Measurements from ENCODE around the gene GOLT1A.

Gene GOLT1A

GRCh38 chr1:204255966-204256365 is 42.2 kb upstream of the GOLT1A start:
- no peak overlapping the region for H3K27ac ChIP-seq (ENCODE audit: insufficient read depth in 1 of 2, low read depth in 1 of 2, low read length in 2 of 2, poor library complexity in 1 of 2, severe bottlenecking in 2 of 2)
- no peak overlapping the region for H3K4me3 ChIP-seq (ENCODE audit: control insufficient read depth in 1 of 7, extremely low read depth in 1 of 7, insufficient read depth in 4 of 7, low read depth in 2 of 7, low read length in 6 of 7)
- POLR2A ChIA-PET = no interaction called here
- no peak for DNase-seq
- H3K4me1 ChIP-seq (ENCODE audit: control extremely low read depth in 1 of 4, control insufficient read depth in 4 of 4, insufficient read depth in 4 of 4, low read length in 3 of 4) = peaks cover 0 to 9% (median 1%) of the 10 kb centered on the region in 4 experiments
- 100% methylated on average over 4 of the region's 5 CpGs for WGBS (ENCODE audit: insufficient coverage)
- CTCF ChIA-PET = interaction anchor here (1.3 to 15.5 kb wide), 8 partner anchors 9 to 105 kb away, joined by 3 to 314 read pairs (median 12); partner anchors contain the start of genes GOLT1A and PLEKHA6
- H3K36me3 ChIP-seq (ENCODE audit: control insufficient read depth in 4 of 4, insufficient read depth in 4 of 4, low read length in 3 of 4) = peaks cover 0 to 4% (median 0%) of the 10 kb centered on the region in 4 experiments
- H3K27me3 ChIP-seq (replicated peaks in 2 of 5; ENCODE audit: control insufficient read depth in 4 of 5, insufficient read depth in 5 of 5, low read length in 4 of 5) = no peaks in the 10 kb centered on the region
- H3K9me3 ChIP-seq (ENCODE audit: control extremely low read depth in 1 of 5, control insufficient read depth in 4 of 5, insufficient read depth in 2 of 5, low read depth in 1 of 5, low read length in 4 of 5) = no peaks in the 10 kb centered on the region

DNA sequence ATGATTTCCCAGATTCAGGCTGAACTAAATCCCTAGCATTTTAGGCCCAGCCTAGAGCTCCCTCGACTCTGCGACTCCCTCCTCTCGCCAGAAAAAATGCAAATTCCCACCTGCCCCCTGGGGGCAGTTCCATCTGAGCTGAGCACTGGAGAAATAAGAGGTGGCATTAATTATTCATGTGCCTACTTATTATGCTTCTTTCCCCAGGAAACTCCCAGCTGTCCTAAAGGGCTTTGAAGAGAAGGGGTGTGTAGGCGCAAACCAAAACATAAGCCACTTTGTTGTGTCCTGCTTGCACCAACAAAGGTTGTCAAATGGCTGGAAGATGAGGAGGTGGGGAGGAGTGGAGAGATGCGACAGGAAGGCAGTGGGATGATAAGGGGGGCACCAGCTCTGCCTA is 41.4 kb upstream of the GOLT1A start:
- WGBS (ENCODE audit: insufficient coverage) = 100% methylated on average over 3 of the region's 5 CpGs
- no peak for DNase-seq
- H3K4me3 ChIP-seq (ENCODE audit: control insufficient read depth in 1 of 7, extremely low read depth in 1 of 7, insufficient read depth in 4 of 7, low read depth in 2 of 7, low read length in 6 of 7) = no peak overlapping the region
- H3K36me3 ChIP-seq (ENCODE audit: control insufficient read depth in 4 of 4, insufficient read depth in 4 of 4, low read length in 3 of 4) = peaks cover 0 to 3% (median 0%) of the 10 kb centered on the region in 4 experiments
- ChIA-PET POLR2A (no interaction called here), CTCF (interaction anchor here (0.8 to 15.5 kb wide), 12 partner anchors 10 to 116 kb away, joined by 3 to 314 read pairs (median 3); partner anchors contain the start of genes GOLT1A and PLEKHA6)
- H3K9me3 ChIP-seq (ENCODE audit: control extremely low read depth in 1 of 5, control insufficient read depth in 4 of 5, insufficient read depth in 2 of 5, low read depth in 1 of 5, low read length in 4 of 5) = no peaks in the 10 kb centered on the region
- no peaks in the 10 kb centered on the region for H3K27me3 ChIP-seq (replicated peaks in 2 of 5; ENCODE audit: control insufficient read depth in 4 of 5, insufficient read depth in 5 of 5, low read length in 4 of 5)
- peaks cover 0 to 9% (median 1%) of the 10 kb centered on the region in 4 experiments for H3K4me1 ChIP-seq (ENCODE audit: control extremely low read depth in 1 of 4, control insufficient read depth in 4 of 4, insufficient read depth in 4 of 4, low read length in 3 of 4)
- no peak overlapping the region for H3K27ac ChIP-seq (ENCODE audit: insufficient read depth in 1 of 2, low read depth in 1 of 2, low read length in 2 of 2, poor library complexity in 1 of 2, severe bottlenecking in 2 of 2)

DNA sequence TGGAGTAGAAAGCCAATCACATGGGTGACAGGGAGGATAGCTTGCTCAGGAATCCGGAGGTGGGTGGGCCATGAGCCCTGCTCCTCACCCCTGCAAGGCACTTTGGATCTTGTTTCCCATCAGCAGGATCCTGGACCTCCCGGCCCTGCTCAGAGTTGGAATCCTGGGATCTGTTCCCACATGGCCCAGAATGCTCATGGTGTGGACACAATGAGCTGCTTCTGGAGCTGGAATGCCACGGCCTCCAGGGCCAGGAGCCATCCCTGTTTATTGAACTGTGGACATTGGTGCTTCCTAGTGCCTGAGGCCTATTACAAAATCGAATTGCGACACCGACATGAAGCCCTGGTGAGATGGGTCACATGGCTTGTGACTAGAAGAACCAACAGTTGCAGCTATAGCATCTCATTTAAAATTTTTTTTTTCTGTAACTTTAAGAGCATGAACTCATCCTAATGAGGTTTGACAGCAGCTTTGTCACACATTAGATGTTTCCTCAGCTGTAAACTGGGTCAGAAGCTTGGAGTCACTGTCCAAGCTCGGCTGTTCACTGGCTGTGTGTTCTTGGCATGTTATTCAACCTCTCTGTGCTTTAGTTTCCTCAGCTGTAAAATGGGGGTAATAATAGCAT is 40.4 kb upstream of the GOLT1A start:
- 100% methylated on average over 5 of the region's 7 CpGs for WGBS (ENCODE audit: insufficient coverage)
- peaks cover 0 to 9% (median 1%) of the 10 kb centered on the region in 4 experiments for H3K4me1 ChIP-seq (ENCODE audit: control extremely low read depth in 1 of 4, control insufficient read depth in 4 of 4, insufficient read depth in 4 of 4, low read length in 3 of 4)
- H3K27me3 ChIP-seq (replicated peaks in 2 of 5; ENCODE audit: control insufficient read depth in 4 of 5, insufficient read depth in 5 of 5, low read length in 4 of 5) = no peaks in the 10 kb centered on the region
- DNase-seq = peak in 1 of 3 donors; percentile 13
- peaks cover 0 to 3% (median 0%) of the 10 kb centered on the region in 4 experiments for H3K36me3 ChIP-seq (ENCODE audit: control insufficient read depth in 4 of 4, insufficient read depth in 4 of 4, low read length in 3 of 4)
- H3K4me3 ChIP-seq (ENCODE audit: control insufficient read depth in 1 of 7, extremely low read depth in 1 of 7, insufficient read depth in 4 of 7, low read depth in 2 of 7, low read length in 6 of 7) = no peak overlapping the region
- H3K9me3 ChIP-seq (ENCODE audit: control extremely low read depth in 1 of 5, control insufficient read depth in 4 of 5, insufficient read depth in 2 of 5, low read depth in 1 of 5, low read length in 4 of 5) = no peaks in the 10 kb centered on the region
- H3K27ac ChIP-seq (ENCODE audit: insufficient read depth in 1 of 2, low read depth in 1 of 2, low read length in 2 of 2, poor library complexity in 1 of 2, severe bottlenecking in 2 of 2) = no peak overlapping the region
- CTCF ChIA-PET = interaction anchor here (0.8 to 15.5 kb wide), 18 partner anchors 9 to 144 kb away, joined by 3 to 314 read pairs (median 3); partner anchors contain the start of genes GOLT1A and PLEKHA6
- POLR2A ChIA-PET = no interaction called here

GRCh38 chr1:204251926-204252689 is 38.3 kb upstream of the GOLT1A start:
- POLR2A ChIA-PET = no interaction called here
- H3K27ac ChIP-seq (ENCODE audit: insufficient read depth in 1 of 2, low read depth in 1 of 2, low read length in 2 of 2, poor library complexity in 1 of 2, severe bottlenecking in 2 of 2) = no peak overlapping the region
- CTCF ChIA-PET = interaction anchor here (1.7 kb wide), 1 partner anchor 49 kb away, joined by 5 read pairs; no protein-coding TSS in a partner anchor
- WGBS (ENCODE audit: insufficient coverage) = 92% methylated on average over 5 of the region's 6 CpGs
- no peaks in the 10 kb centered on the region for H3K9me3 ChIP-seq (ENCODE audit: control extremely low read depth in 1 of 5, control insufficient read depth in 4 of 5, insufficient read depth in 2 of 5, low read depth in 1 of 5, low read length in 4 of 5)
- peaks cover 0 to 9% (median 0%) of the 10 kb centered on the region in 4 experiments for H3K4me1 ChIP-seq (ENCODE audit: control extremely low read depth in 1 of 4, control insufficient read depth in 4 of 4, insufficient read depth in 4 of 4, low read length in 3 of 4)
- H3K36me3 ChIP-seq (ENCODE audit: control insufficient read depth in 4 of 4, insufficient read depth in 4 of 4, low read length in 3 of 4) = peaks cover 0 to 3% (median 0%) of the 10 kb centered on the region in 4 experiments
- no peak overlapping the region for H3K4me3 ChIP-seq (ENCODE audit: control insufficient read depth in 1 of 7, extremely low read depth in 1 of 7, insufficient read depth in 4 of 7, low read depth in 2 of 7, low read length in 6 of 7)
- DNase-seq = no peak
- no peaks in the 10 kb centered on the region for H3K27me3 ChIP-seq (replicated peaks in 2 of 5; ENCODE audit: control insufficient read depth in 4 of 5, insufficient read depth in 5 of 5, low read length in 4 of 5)

GRCh38 chr1:204251286-204251685 is 37.5 kb upstream of the GOLT1A start:
- H3K27ac ChIP-seq (ENCODE audit: insufficient read depth in 1 of 2, low read depth in 1 of 2, low read length in 2 of 2, poor library complexity in 1 of 2, severe bottlenecking in 2 of 2) = no peak overlapping the region

DNA sequence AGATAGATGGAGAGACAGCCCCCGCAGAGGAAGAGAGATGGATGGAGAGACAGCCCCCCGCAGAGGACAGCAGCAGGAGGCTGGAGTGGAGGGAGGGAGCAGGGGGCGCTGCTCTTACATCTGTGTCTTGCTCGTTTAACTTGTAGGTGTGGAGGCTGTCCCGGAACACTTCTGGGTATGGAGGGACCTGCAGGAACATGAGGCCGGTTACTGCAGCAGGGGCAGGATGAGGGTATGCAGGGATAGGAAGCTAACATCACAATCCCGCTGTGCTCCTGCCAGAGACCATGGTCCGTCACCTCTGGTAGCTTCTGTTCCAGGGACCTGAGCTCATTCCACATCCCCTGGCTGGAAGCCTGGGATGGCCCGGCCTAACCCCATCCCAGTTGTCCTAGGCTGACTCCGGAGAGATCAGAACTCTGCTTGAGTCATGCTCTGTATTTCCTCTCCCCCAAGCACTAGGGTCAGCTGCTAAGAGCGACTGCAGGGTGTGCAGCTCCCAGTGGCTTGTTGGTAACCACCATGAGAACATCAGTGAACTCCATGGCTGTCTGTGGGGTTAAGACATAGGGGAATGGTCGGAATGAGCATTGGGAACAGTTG is 36.7 kb upstream of the GOLT1A start:
- CTCF ChIA-PET = interaction anchor here (1.0 to 1.1 kb wide), 2 partner anchors 9 to 114 kb away, joined by 3 to 4 read pairs; no protein-coding TSS in a partner anchor
- no peak for DNase-seq
- H3K4me3 ChIP-seq (ENCODE audit: control insufficient read depth in 1 of 7, extremely low read depth in 1 of 7, insufficient read depth in 4 of 7, low read depth in 2 of 7, low read length in 6 of 7) = no peak overlapping the region
- no peaks in the 10 kb centered on the region for H3K36me3 ChIP-seq (ENCODE audit: control insufficient read depth in 4 of 4, insufficient read depth in 4 of 4, low read length in 3 of 4)
- H3K9me3 ChIP-seq (ENCODE audit: control extremely low read depth in 1 of 5, control insufficient read depth in 4 of 5, insufficient read depth in 2 of 5, low read depth in 1 of 5, low read length in 4 of 5) = no peaks in the 10 kb centered on the region
- POLR2A ChIA-PET = interaction anchor here (0.8 kb wide), 1 partner anchor 8 kb away, joined by 3 read pairs; no protein-coding TSS in a partner anchor
- H3K27ac ChIP-seq (ENCODE audit: insufficient read depth in 1 of 2, low read depth in 1 of 2, low read length in 2 of 2, poor library complexity in 1 of 2, severe bottlenecking in 2 of 2) = no peak overlapping the region
- H3K27me3 ChIP-seq (replicated peaks in 2 of 5; ENCODE audit: control insufficient read depth in 4 of 5, insufficient read depth in 5 of 5, low read length in 4 of 5) = no peaks in the 10 kb centered on the region
- H3K4me1 ChIP-seq (ENCODE audit: control extremely low read depth in 1 of 4, control insufficient read depth in 4 of 4, insufficient read depth in 4 of 4, low read length in 3 of 4) = peaks cover 0 to 4% (median 0%) of the 10 kb centered on the region in 4 experiments
- WGBS (ENCODE audit: insufficient coverage) = 93% methylated on average over 10 of the region's 12 CpGs

More at GRCh38 chr1:204251286-204251685, 37.5 kb upstream of the GOLT1A start:
- H3K27me3 ChIP-seq (replicated peaks in 2 of 5; ENCODE audit: control insufficient read depth in 4 of 5, insufficient read depth in 5 of 5, low read length in 4 of 5) = no peaks in the 10 kb centered on the region
- H3K9me3 ChIP-seq (ENCODE audit: control extremely low read depth in 1 of 5, control insufficient read depth in 4 of 5, insufficient read depth in 2 of 5, low read depth in 1 of 5, low read length in 4 of 5) = no peaks in the 10 kb centered on the region
- H3K4me1 ChIP-seq (ENCODE audit: control extremely low read depth in 1 of 4, control insufficient read depth in 4 of 4, insufficient read depth in 4 of 4, low read length in 3 of 4) = peaks cover 0 to 9% (median 0%) of the 10 kb centered on the region in 4 experiments
- DNase-seq = no peak
- ChIA-PET CTCF (interaction anchor here (1.0 kb wide), 1 partner anchor 10 kb away, joined by 4 read pairs; no protein-coding TSS in a partner anchor), POLR2A (interaction anchor here (0.8 kb wide), 1 partner anchor 9 kb away, joined by 3 read pairs; no protein-coding TSS in a partner anchor)
- 97% methylated on average over 5 of the region's 7 CpGs for WGBS (ENCODE audit: insufficient coverage)
- H3K36me3 ChIP-seq (ENCODE audit: control insufficient read depth in 4 of 4, insufficient read depth in 4 of 4, low read length in 3 of 4) = no peaks in the 10 kb centered on the region
- H3K4me3 ChIP-seq (ENCODE audit: control insufficient read depth in 1 of 7, extremely low read depth in 1 of 7, insufficient read depth in 4 of 7, low read depth in 2 of 7, low read length in 6 of 7) = no peak overlapping the region

Data from common myeloid progenitor, CD34-positive (primary cell).